Tibial artery (tissue), 4 donors: ENCODE measurements around the gene PRMT2.

Source experiments
- DNase-seq, 2 donors: peaks; one replicate each; pipeline ENCODE4 v3.0.0-alpha.2; 2019
- H3K27ac ChIP-seq, 2 donors: fragments of 200-600 bp; sonication (generic) in 1 of 2; 1 replicate in 1 of 2; 2 replicates in 1 of 2; pipeline ENCODE4 v1.5.1; 2018 to 2019; ENCODE audit warnings: mild to moderate bottlenecking in 1 of 2
- H3K27me3 ChIP-seq, 2 donors: fragments of 200-600 bp; sonication (generic) in 1 of 2; one replicate each; pipeline versions ENCODE4 v1.5.1 to v1.6.0; 2016 to 2019
- H3K36me3 ChIP-seq, 3 donors: fragments of 200-600 bp; sonication (generic) in 2 of 3; one replicate each; pipeline ENCODE4 v1.5.1; 2016 to 2019; ENCODE audit warnings: mild to moderate bottlenecking in 2 of 3
- H3K4me1 ChIP-seq, 4 donors: fragments of 200-600 bp; sonication (generic) in 2 of 4; 1 replicate in 3 of 4; 2 replicates in 1 of 4; pipeline ENCODE4 v1.5.1; 2016 to 2019
- H3K4me3 ChIP-seq, 2 donors: fragments of 200-600 bp; sonication (generic) in 1 of 2; 1 replicate in 1 of 2; 2 replicates in 1 of 2; pipeline ENCODE4 v1.5.1; 2018 to 2019; ENCODE audit warnings: mild to moderate bottlenecking in 2 of 2
- H3K9me3 ChIP-seq, 3 donors: fragments of 200-600 bp; sonication (generic) in 1 of 3; one replicate each; pipeline ENCODE4 v1.5.1; 2016 to 2019
- CTCF ChIP-seq, 2 experiments: fragments of 200-600 bp in 1 of 2; fragments of 450-650 bp in 1 of 2; IDR thresholded peaks; one replicate each; pipeline ENCODE4 v1.5.1; 2017 to 2019; ENCODE audit warnings: antibody characterized with exemption in 2 of 2, mild to moderate bottlenecking in 1 of 2, moderate library complexity in 1 of 2
- intact Hi-C: fragments of 100-400 bp; cut with DNase I; formaldehyde crosslinking; loops from one replicate; pipeline ENCODE4 v1.15.0; 2023; ENCODE audit warnings: low total_unique reads

The PRMT2 gene

GRCh38 chr21:46618738-46619379 is 16.6 kb upstream of the PRMT2 start:
- Histone ChIP-seq H3K27ac (no peak overlapping the region), H3K36me3 (no peaks in the 10 kb centered on the region), H3K9me3 (no peaks in the 10 kb centered on the region), H3K4me3 (no peak overlapping the region), H3K27me3 (peaks cover 0 to 8% of the 10 kb centered on the region in 2 donors), H3K4me1 (peaks cover 0 to 18% (median 11%) of the 10 kb centered on the region in 4 donors)
- intact Hi-C loops: no loop called here
- no peak for DNase-seq
- TF ChIP-seq CTCF (IDR thresholded peaks at IDR 0.05): no peak

- Histone ChIP-seq H3K4me3 (no peak overlapping the region), H3K4me1 (peaks cover 0 to 18% (median 11%) of the 10 kb centered on the region in 4 donors), H3K9me3 (peaks cover 0 to under 1% (median 0%) of the 10 kb centered on the region in 3 donors), H3K27ac (no peak overlapping the region), H3K36me3 (no peaks in the 10 kb centered on the region), H3K27me3 (peaks cover 0 to 8% of the 10 kb centered on the region in 2 donors)
- DNase-seq: no peak
- no peak for TF ChIP-seq CTCF (IDR thresholded peaks at IDR 0.05)
- intact Hi-C loops: no loop called here
Observed at GRCh38 chr21:46619846-46620245, 15.6 kb upstream of the PRMT2 start.

GRCh38 chr21:46620846-46621245 is 14.6 kb upstream of the PRMT2 start:
- no peak for DNase-seq
- Histone ChIP-seq H3K4me1 (peaks cover 0 to 18% (median 11%) of the 10 kb centered on the region in 4 donors), H3K27me3 (peaks cover 0 to 4% of the 10 kb centered on the region in 2 donors), H3K27ac (no peak overlapping the region), H3K36me3 (peaks cover 0 to 1% (median 0%) of the 10 kb centered on the region in 3 donors), H3K4me3 (no peak overlapping the region), H3K9me3 (peaks cover 5 to 10% (median 7%) of the 10 kb centered on the region in 3 donors)
- intact Hi-C loops: no loop called here
- no peak for TF ChIP-seq CTCF (IDR thresholded peaks at IDR 0.05)

GRCh38 chr21:46621457-46622182 is 13.9 kb upstream of the PRMT2 start:
- Histone ChIP-seq H3K4me1 (peaks cover 0 to 18% (median 11%) of the 10 kb centered on the region in 4 donors), H3K27me3 (peaks cover 0 to 4% of the 10 kb centered on the region in 2 donors), H3K9me3 (peaks cover 5 to 18% (median 15%) of the 10 kb centered on the region in 3 donors), H3K4me3 (no peak overlapping the region), H3K36me3 (peaks cover 0 to 6% (median 0%) of the 10 kb centered on the region in 3 donors), H3K27ac (peak overlapping the region; percentile 9 to 58)
- no peak for DNase-seq
- intact Hi-C loops: no loop called here
- TF ChIP-seq CTCF (IDR thresholded peaks at IDR 0.05): no peak

- H3K36me3 ChIP-seq: peaks cover 0 to 6% (median 0%) of the 10 kb centered on the region in 3 donors
- H3K27ac ChIP-seq: peak overlapping the region; percentile 9 to 58
- TF ChIP-seq CTCF (IDR thresholded peaks at IDR 0.05): no peak
- intact Hi-C loops: no loop called here
- H3K27me3 ChIP-seq: peaks cover 0 to 4% of the 10 kb centered on the region in 2 donors
- peak in 1 of 2 donors; percentile 24 for DNase-seq
- H3K9me3 ChIP-seq: peaks cover 5 to 18% (median 18%) of the 10 kb centered on the region in 3 donors
- peaks cover 0 to 18% (median 11%) of the 10 kb centered on the region in 4 donors for H3K4me1 ChIP-seq
- no peak overlapping the region for H3K4me3 ChIP-seq
Observed at GRCh38 chr21:46622226-46622625, 13.2 kb upstream of the PRMT2 start.
